GM12892 (cell line): ENCODE results near the gene CORO7.

Experiments used
- POLR2A ChIP-seq: IDR thresholded peaks from 2 replicates; pipeline ENCODE4 v1.6.1; 2011; ENCODE audit warnings: low read depth, low read length, control low read depth
- TAF1 ChIP-seq: IDR thresholded peaks from 2 replicates; pipeline ENCODE4 v1.6.1; 2011; ENCODE audit warnings: low read depth, mild to moderate bottlenecking, control low read depth, low read length, borderline replicate concordance

DNA sequence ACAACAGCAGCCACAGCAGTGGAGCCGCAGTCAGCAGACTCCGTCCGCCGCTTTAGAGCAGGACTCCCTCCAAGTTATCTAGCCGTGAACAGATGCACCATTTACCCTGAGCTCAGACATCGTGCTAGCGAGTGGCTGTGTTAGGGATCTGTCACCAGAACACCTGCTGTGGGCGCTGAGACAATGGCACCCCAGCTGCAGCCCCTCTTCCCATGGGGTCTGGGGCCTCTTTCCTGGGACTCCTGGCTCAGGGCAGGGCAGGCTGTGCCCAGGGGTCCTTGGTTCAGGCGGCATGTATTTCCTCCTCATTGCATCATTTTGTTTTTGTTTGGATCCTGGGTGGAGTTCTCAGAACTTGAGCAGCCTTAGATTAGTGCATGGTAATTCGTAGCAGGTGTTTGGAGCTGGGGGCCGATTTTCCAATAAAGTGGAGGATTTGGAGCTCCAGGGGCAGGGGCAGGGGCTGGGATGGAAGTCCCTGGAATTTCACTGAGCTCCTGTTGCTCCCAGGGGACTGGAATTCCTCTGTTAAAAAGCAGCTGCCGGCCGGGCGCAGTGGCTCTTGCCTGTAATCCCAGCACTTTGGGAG lies 34.6 kb upstream of the CORO7 start:
- TF ChIP-seq POLR2A: no peak
- TF ChIP-seq TAF1: no peak
